Endothelial cell of umbilical vein (primary cell): ENCODE results near the gene ZNF346. TPM values are rescaled to one million over a fixed set of nuclear protein-coding genes. Genes with fewer than 3 reads are reported as not detected.

ENCODE experiments used
- BruUV-seq: library from RNA; stranded (reverse); fragments of 400-500 nt; replicated peaks from 2 replicates; lab custom pipeline; 2021; lab: Mats Ljungman, UMichigan
- CTCF ChIA-PET: fragments of 300-600, 350-600 bp; sonication (Branson Sonifier 250); formaldehyde crosslinking; loops from one replicate; lab custom pipeline; 2021; ENCODE audit warnings: antibody characterized with exemption, inconsistent platforms; lab: Charles Lee
- POLR2A ChIA-PET: fragments of 300-600, 350-600 bp; sonication (Branson Sonifier 250); formaldehyde crosslinking; loops from one replicate; lab custom pipeline; 2021; ENCODE audit warnings: antibody characterized with exemption, inconsistent platforms; lab: Charles Lee
- DNase-seq: peaks from one replicate; pipeline ENCODE4 v3.0.0-alpha.2; 2011; ENCODE audit warnings: low read depth, low spot score
- FAIRE-seq: peaks from 2 replicates; lab custom pipeline; 2011; peaks lifted over from hg19 to GRCh38; lab: Jason Lieb, UNC
- H2AFZ ChIP-seq: 2 replicates; pipeline ENCODE4 v1.6.0; 2012; ENCODE audit warnings: low read depth, low read length, control low read depth, inconsistent platforms
- H3K27ac ChIP-seq: 2 replicates; pipeline ENCODE4 v1.5.1; 2011; ENCODE audit warnings: low read depth, mild to moderate bottlenecking, control low read depth, low read length, moderate library complexity; ENCODE audit not compliant: insufficient read depth
- H3K27me3 ChIP-seq, 2 experiments: 2 replicates each; pipeline versions ENCODE4 v1.6.0 to v1.6.1; 2011; ENCODE audit warnings: low read length in 2 of 2, mixed read lengths in 1 of 2; ENCODE audit not compliant: control insufficient read depth in 2 of 2, insufficient read depth in 2 of 2
- H3K36me3 ChIP-seq, 2 experiments: 2 replicates in 1 of 2; 3 replicates in 1 of 2; pipeline ENCODE4 v1.5.1; 2011; ENCODE audit warnings: low read length in 2 of 2, mild to moderate bottlenecking in 1 of 2, moderate library complexity in 1 of 2; ENCODE audit not compliant: control insufficient read depth in 2 of 2, insufficient read depth in 2 of 2; ENCODE audit errors: extremely low read depth in 1 of 2
- H3K4me1 ChIP-seq: 3 replicates; pipeline ENCODE4 v1.5.1; 2011; ENCODE audit warnings: mild to moderate bottlenecking, low read length; ENCODE audit not compliant: control insufficient read depth, insufficient read depth; ENCODE audit errors: extremely low read depth
- H3K4me2 ChIP-seq: 2 replicates; pipeline ENCODE4 v1.6.1; 2011; ENCODE audit warnings: low read length, control low read depth, mixed read lengths; ENCODE audit not compliant: insufficient read depth
- H3K4me3 ChIP-seq, 3 experiments: fragments of 200-600 bp in 1 of 3; sonication (generic), shearing (Covaris generic) in 1 of 3; replicated peaks in 1 of 3; 2 replicates each; pipeline ENCODE4 v1.5.1; 2011 to 2016; ENCODE audit warnings: control low read depth in 3 of 3, low read length in 3 of 3, mild to moderate bottlenecking in 2 of 3, inconsistent platforms in 1 of 3, low read depth in 1 of 3, moderate library complexity in 1 of 3; ENCODE audit not compliant: insufficient read depth in 1 of 3
- H3K79me2 ChIP-seq: 2 replicates; pipeline ENCODE4 v1.6.0; 2012; ENCODE audit warnings: low read length, inconsistent platforms; ENCODE audit not compliant: control insufficient read depth, insufficient read depth
- H3K9ac ChIP-seq: replicated peaks from 2 replicates; pipeline ENCODE3; 2011; ENCODE audit warnings: low read length, control low read depth; ENCODE audit not compliant: insufficient read depth; ENCODE audit errors: extremely low read depth
- H3K9me1 ChIP-seq: replicated peaks from 3 replicates; pipeline ENCODE4 v1.6.0; 2011; ENCODE audit warnings: mild to moderate bottlenecking, low read length; ENCODE audit not compliant: control insufficient read depth, insufficient read depth; ENCODE audit errors: extremely low read depth
- H3K9me3 ChIP-seq: replicated peaks from 2 replicates; pipeline ENCODE4 v1.5.1; 2012; ENCODE audit warnings: low read length, inconsistent platforms; ENCODE audit not compliant: control insufficient read depth, insufficient read depth
- H4K20me1 ChIP-seq: replicated peaks from 2 replicates; pipeline ENCODE3; 2011; ENCODE audit warnings: mild to moderate bottlenecking, low read length; ENCODE audit not compliant: control insufficient read depth, insufficient read depth; ENCODE audit errors: extremely low read depth
- EZH2 ChIP-seq: IDR thresholded peaks from 2 replicates; pipeline ENCODE4 v1.6.1; 2012; ENCODE audit warnings: borderline replicate concordance, low read depth, mild to moderate bottlenecking, moderate library complexity, low read length, inconsistent platforms; ENCODE audit not compliant: severe bottlenecking
- FOS ChIP-seq: IDR thresholded peaks from 2 replicates; pipeline ENCODE4 v1.6.1; 2011; ENCODE audit warnings: mild to moderate bottlenecking, low read length, moderate library complexity, borderline replicate concordance; ENCODE audit not compliant: insufficient read depth
- GATA2 ChIP-seq: IDR thresholded peaks from 2 replicates; pipeline ENCODE4 v1.7.0; 2011; ENCODE audit warnings: low read depth, mild to moderate bottlenecking, moderate library complexity, mixed read lengths, low read length; ENCODE audit not compliant: insufficient read length, insufficient read depth
- JUN ChIP-seq: IDR thresholded peaks from 2 replicates; pipeline ENCODE4 v1.6.1; 2011; ENCODE audit warnings: borderline replicate concordance, low read depth; ENCODE audit not compliant: insufficient read length, insufficient read depth
- MYC ChIP-seq: IDR thresholded peaks from one replicate; pipeline ENCODE4 v1.6.1; 2011; ENCODE audit warnings: mild to moderate bottlenecking, low read depth, low read length
- POLR2A ChIP-seq: IDR thresholded peaks from 2 replicates; pipeline ENCODE4 v1.6.1; 2012; ENCODE audit warnings: low read depth, mild to moderate bottlenecking, control low read depth, low read length
- POLR2AphosphoS5 ChIP-seq: IDR thresholded peaks from 2 replicates; pipeline ENCODE4 v1.6.1; 2012; ENCODE audit warnings: low read depth, mild to moderate bottlenecking, control low read depth, low read length, moderate library complexity; ENCODE audit not compliant: insufficient read depth
- dilution Hi-C: fragments of 300-500 bp; cut with MboI; formaldehyde crosslinking; loops from one replicate; pipeline ENCODE4 v1.15.0; 2019; ENCODE audit warnings: low sequenced_read_pairs; ENCODE audit not compliant: extremely low pct_ligation_motif_present
- intact Hi-C: fragments of 100-400 bp; cut with micrococcal nuclease; formaldehyde crosslinking; loops from one replicate; pipeline ENCODE4 v1.10.0; 2022
- polyA plus RNA-seq, 4 experiments: library from polyadenylated mRNA; depleted of rRNA in 3 of 4; stranded (reverse) in 3 of 4; unstranded in 1 of 4; fragments of >200 nt; gene quantifications; 2 replicates each; pipeline versions ENCODE4 v1.2.1 to v1.2.3, GENCODE V29; 2011 to 2012; ENCODE audit warnings: missing spikeins in 1 of 4
- total RNA-seq: library from RNA; stranded (reverse); gene quantifications from 2 replicates; pipeline ENCODE4 v1.2.3, GENCODE V29; 2021
- TF ChIP-seq, protein P1 (sequence below), 2 donors: IDR thresholded peaks; 1 replicate in 1 of 2; 2 replicates in 1 of 2; pipeline ENCODE4 v1.5.1; 2011; ENCODE audit warnings: low read length in 2 of 2, mild to moderate bottlenecking in 2 of 2, moderate library complexity in 2 of 2, control low read depth in 1 of 2, inconsistent platforms in 1 of 2, low read depth in 1 of 2; ENCODE audit not compliant: insufficient read depth in 1 of 2; ENCODE audit errors: extremely low read depth in 1 of 2
- TF ChIP-seq, protein P2 (sequence below): IDR thresholded peaks from 2 replicates; pipeline ENCODE4 v1.6.1; 2011; ENCODE audit not compliant: insufficient read depth, insufficient read length

ZNF346 gene
- total and polyA plus RNA-seq, 2 donors (not counting 3 experiments of a cell fraction or from before 2014, with no cell fraction given) = 25.3 to 35.2 TPM

DNA sequence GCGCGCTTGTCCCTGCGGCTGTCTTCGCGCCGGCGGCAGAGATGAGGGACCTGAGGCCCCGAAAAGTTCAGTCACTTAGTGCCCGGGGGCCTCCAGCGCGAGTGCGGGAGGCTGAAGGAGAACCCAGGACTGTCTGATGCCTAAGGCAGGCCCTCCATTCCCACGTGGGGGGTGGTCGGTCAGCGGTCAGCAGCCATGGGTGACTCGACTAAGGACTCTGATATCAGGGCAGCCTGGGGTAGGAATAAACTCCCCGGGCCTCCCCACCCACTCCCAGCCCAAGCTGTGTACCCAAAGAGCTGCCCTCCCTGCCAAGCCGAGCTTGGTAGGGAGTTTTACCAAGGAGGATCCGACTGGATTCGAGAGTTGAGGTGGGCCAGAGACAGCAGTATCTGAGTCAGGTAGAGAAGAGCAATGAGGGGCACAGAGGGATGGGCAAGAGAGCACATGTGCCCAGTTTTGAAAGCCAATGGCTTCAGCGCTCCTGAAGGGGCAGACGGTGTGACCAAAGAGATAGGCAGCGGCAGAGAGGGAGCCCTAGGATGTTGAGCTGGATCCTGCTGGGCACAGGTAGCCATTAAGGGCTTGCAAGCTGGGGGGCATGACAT lies 65.0 kb downstream of the ZNF346 start:
- no peak for DNase-seq
- H3K4me1 ChIP-seq = peaks cover 15% of the 10 kb centered on the region
- H2AFZ ChIP-seq = peak overlapping the region; percentile 95
- no peaks in the 10 kb centered on the region for H3K9me3 ChIP-seq
- peaks cover 3 to 7% of the 10 kb centered on the region in 2 experiments for H3K27me3 ChIP-seq
- H3K79me2 ChIP-seq = no peaks in the 10 kb centered on the region
- no peaks in the 10 kb centered on the region for H4K20me1 ChIP-seq
- H3K4me3 ChIP-seq = peak overlapping the region in 1 of 3 experiments; percentile 19
- BruUV-seq = no TSS peak
- H3K4me2 ChIP-seq = no peak overlapping the region
- dilution Hi-C loops (no loop called here), intact Hi-C loops (loop anchor here (1.0 kb wide), 1 partner anchor 24 kb away; no protein-coding TSS in a partner anchor)
- H3K9me1 ChIP-seq = no peaks in the 10 kb centered on the region
- ChIA-PET POLR2A (interaction anchor here (0.7 to 1.1 kb wide), 2 partner anchors 92 to 358 kb away, joined by 4 to 5 read pairs; no protein-coding TSS in a partner anchor), CTCF (interaction anchor here (1.1 to 6.5 kb wide), 7 partner anchors 9 to 107 kb away, joined by 3 to 94 read pairs (median 4); no protein-coding TSS in a partner anchor)
- no peaks in the 10 kb centered on the region for H3K36me3 ChIP-seq
- no peak for TF ChIP-seq POLR2AphosphoS5
- TF ChIP-seq JUN = no peak
- TF ChIP-seq, protein P1, sequence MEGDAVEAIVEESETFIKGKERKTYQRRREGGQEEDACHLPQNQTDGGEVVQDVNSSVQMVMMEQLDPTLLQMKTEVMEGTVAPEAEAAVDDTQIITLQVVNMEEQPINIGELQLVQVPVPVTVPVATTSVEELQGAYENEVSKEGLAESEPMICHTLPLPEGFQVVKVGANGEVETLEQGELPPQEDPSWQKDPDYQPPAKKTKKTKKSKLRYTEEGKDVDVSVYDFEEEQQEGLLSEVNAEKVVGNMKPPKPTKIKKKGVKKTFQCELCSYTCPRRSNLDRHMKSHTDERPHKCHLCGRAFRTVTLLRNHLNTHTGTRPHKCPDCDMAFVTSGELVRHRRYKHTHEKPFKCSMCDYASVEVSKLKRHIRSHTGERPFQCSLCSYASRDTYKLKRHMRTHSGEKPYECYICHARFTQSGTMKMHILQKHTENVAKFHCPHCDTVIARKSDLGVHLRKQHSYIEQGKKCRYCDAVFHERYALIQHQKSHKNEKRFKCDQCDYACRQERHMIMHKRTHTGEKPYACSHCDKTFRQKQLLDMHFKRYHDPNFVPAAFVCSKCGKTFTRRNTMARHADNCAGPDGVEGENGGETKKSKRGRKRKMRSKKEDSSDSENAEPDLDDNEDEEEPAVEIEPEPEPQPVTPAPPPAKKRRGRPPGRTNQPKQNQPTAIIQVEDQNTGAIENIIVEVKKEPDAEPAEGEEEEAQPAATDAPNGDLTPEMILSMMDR (IDR thresholded peaks at IDR 0.05; ENCODE audit: extremely low read depth in 1 of 2, insufficient read depth in 1 of 2, low read depth in 1 of 2, low read length in 2 of 2) = no peak
- no peak for TF ChIP-seq GATA2
- TF ChIP-seq, protein P2, sequence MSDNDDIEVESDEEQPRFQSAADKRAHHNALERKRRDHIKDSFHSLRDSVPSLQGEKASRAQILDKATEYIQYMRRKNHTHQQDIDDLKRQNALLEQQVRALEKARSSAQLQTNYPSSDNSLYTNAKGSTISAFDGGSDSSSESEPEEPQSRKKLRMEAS = no peak
- no peak for TF ChIP-seq FOS
- TF ChIP-seq EZH2 = no peak
- no peak for TF ChIP-seq POLR2A
- TF ChIP-seq MYC = no peak
- no peak overlapping the region for H3K9ac ChIP-seq
- no peak overlapping the region for H3K27ac ChIP-seq
- no peak for FAIRE-seq
